T-cell (primary cell): ENCODE results near the gene OR2D3. TPM values are rescaled to one million over a fixed set of nuclear protein-coding genes. Genes with fewer than 3 reads are reported as not detected.
"Not testable (repeated sequence)": the region's sequence is repeated elsewhere in the genome, so short reads cannot be mapped to it uniquely, and the experiment has no call there.

Experiments
- ATAC-seq, 4 experiments: fragments of 200-7000 bp in 3 of 4; fragments of 150-1000 bp in 1 of 4; cut with Tn5 transposase; replicated peaks in 1 of 4; 1 replicate in 3 of 4; 2 replicates in 1 of 4; pipeline ENCODE4 v1.10.0; 2021; ENCODE audit warnings: moderate library complexity in 3 of 4, mild to moderate bottlenecking in 2 of 4, moderate number of reproducible peaks in 1 of 4
- CTCF ChIA-PET, 2 donors: fragments of 300-600 bp; sonication (Branson Sonifier 250); formaldehyde crosslinking; loops; one replicate each; lab custom pipeline; 2022; ENCODE audit warnings: antibody characterized with exemption in 2 of 2; lab: Charles Lee
- POLR2A ChIA-PET, 2 donors: fragments of 300-600 bp; sonication (Branson Sonifier 250); formaldehyde crosslinking; loops; one replicate each; lab custom pipeline; 2022; ENCODE audit warnings: antibody characterized with exemption in 2 of 2; lab: Charles Lee
- DNase-seq, 35 experiments: peaks; one replicate each; pipeline versions ENCODE4 v3.0.0 to v3.0.0-alpha.2; 2013 to 2023
- H3K27ac ChIP-seq: one replicate; pipeline ENCODE4 v1.5.1; 2013; ENCODE audit warnings: low read length
- H3K27me3 ChIP-seq, 2 experiments: replicated peaks in 1 of 2; 1 replicate in 1 of 2; 2 replicates in 1 of 2; pipeline versions ENCODE4 v1.6.1 to v1.7.0; 2013; ENCODE audit warnings: low read length in 1 of 2, mixed read lengths in 1 of 2; ENCODE audit not compliant: control insufficient read depth in 2 of 2, insufficient read depth in 2 of 2; ENCODE audit errors: extremely low read depth in 1 of 2
- H3K36me3 ChIP-seq, 2 donors: 1 replicate in 1 of 2; 2 replicates in 1 of 2; pipeline versions ENCODE4 v1.6.1 to v1.7.0; 2013; ENCODE audit warnings: low read length in 1 of 2; ENCODE audit not compliant: control insufficient read depth in 2 of 2, insufficient read depth in 1 of 2; ENCODE audit errors: extremely low read depth in 1 of 2
- H3K4me1 ChIP-seq, 2 experiments: 1 replicate in 1 of 2; 2 replicates in 1 of 2; pipeline versions ENCODE4 v1.6.1 to v1.7.0; 2013; ENCODE audit warnings: low read length in 2 of 2, mixed read lengths in 1 of 2; ENCODE audit not compliant: insufficient read depth in 2 of 2, control insufficient read depth in 1 of 2; ENCODE audit errors: extremely low read depth in 1 of 2
- H3K4me3 ChIP-seq, 2 donors: 1 replicate in 1 of 2; 2 replicates in 1 of 2; pipeline versions ENCODE4 v1.5.1 to v1.7.0; 2013; ENCODE audit warnings: mild to moderate bottlenecking in 2 of 2, low read length in 1 of 2, moderate library complexity in 1 of 2; ENCODE audit not compliant: control insufficient read depth in 1 of 2; ENCODE audit errors: extremely low read depth in 1 of 2
- H3K9me3 ChIP-seq: 2 replicates; pipeline ENCODE4 v1.7.0; 2013
- H3K27ac Mint-ChIP-seq, 2 donors: one replicate each; pipeline ENCODE4 v1.8.0; 2020 to 2021; ENCODE audit warnings: mild to moderate bottlenecking in 2 of 2, mixed read lengths in 2 of 2
- H3K27me3 Mint-ChIP-seq, 2 donors: one replicate each; pipeline ENCODE4 v1.8.0; 2021 to 2022; ENCODE audit warnings: mixed read lengths in 2 of 2
- H3K36me3 Mint-ChIP-seq: one replicate; pipeline ENCODE4 v1.8.0; 2021; ENCODE audit warnings: mixed read lengths
- H3K4me1 Mint-ChIP-seq, 3 donors: one replicate each; pipeline ENCODE4 v1.8.0; 2020 to 2022; ENCODE audit warnings: mixed read lengths in 3 of 3, mild to moderate bottlenecking in 1 of 3
- H3K4me3 Mint-ChIP-seq, 3 donors: one replicate each; pipeline ENCODE4 v1.8.0; 2020 to 2022; ENCODE audit warnings: mild to moderate bottlenecking in 3 of 3, mixed read lengths in 3 of 3, moderate library complexity in 3 of 3
- H3K9me3 Mint-ChIP-seq, 3 donors: one replicate each; pipeline ENCODE4 v1.8.0; 2020 to 2022; ENCODE audit warnings: mixed read lengths in 3 of 3
- WGBS: methylation state at CpG from one replicate; pipeline ENCODE4 v1.1.5; 2013; ENCODE audit warnings: missing lambda C conversion rate; ENCODE audit not compliant: insufficient coverage; 5-methylcytosine and 5-hydroxymethylcytosine counted together
- total RNA-seq, 35 experiments: library from RNA in 6 of 35; stranded (reverse) in 6 of 35; fragments of 120-200 nt in 1 of 35; gene quantifications; one replicate each; pipeline versions ENCODE4 v1.2.1 to v1.2.4 and lab custom pipeline; 2013 to 2026

Gene OR2D3
- total RNA-seq, 5 donors from 2014 or later (not counting 1 experiment from before 2014, with no cell fraction given), result not detected

GRCh38 chr11:6941970-6942369, 21.2 kb downstream of the OR2D3 start:
- DNase-seq (no peak), ATAC-seq (no peak)
- Histone ChIP-seq H3K27me3 (no peaks in the 10 kb centered on the region), H3K36me3 (no peaks in the 10 kb centered on the region), H3K27ac (no peak overlapping the region), H3K4me3 (no peak overlapping the region), H3K9me3 (no peaks in the 10 kb centered on the region), H3K4me1 (no peaks in the 10 kb centered on the region)
- ChIA-PET POLR2A (no interaction called here), CTCF (no interaction called here)
- Mint-ChIP-seq H3K27me3 (no peaks in the 10 kb centered on the region), H3K27ac (no peak overlapping the region), H3K9me3 (peaks cover 0 to 4% (median 0%) of the 10 kb centered on the region in 3 donors), H3K36me3 (no peaks in the 10 kb centered on the region), H3K4me3 (no peak overlapping the region), H3K4me1 (no peaks in the 10 kb centered on the region)

GRCh38 chr11:6943131-6943530, 22.3 kb downstream of the OR2D3 start:
- no peaks in the 10 kb centered on the region for H3K36me3 ChIP-seq
- H3K4me3 Mint-ChIP-seq, result no peak overlapping the region
- H3K27ac Mint-ChIP-seq, result no peak overlapping the region
- no peaks in the 10 kb centered on the region for H3K27me3 ChIP-seq
- no peak overlapping the region for H3K4me3 ChIP-seq
- no peak overlapping the region for H3K27ac ChIP-seq
- H3K9me3 ChIP-seq, result no peaks in the 10 kb centered on the region
- WGBS, result no CpG with 5 or more reads among the region's 3 CpGs
- ChIA-PET CTCF (no interaction called here), POLR2A (interaction anchor here in 1 of 2 donors (0.6 kb wide), 1 partner anchor 31 kb away, joined by 3 read pairs; no protein-coding TSS in a partner anchor)
- no peaks in the 10 kb centered on the region for H3K36me3 Mint-ChIP-seq
- no peaks in the 10 kb centered on the region for H3K27me3 Mint-ChIP-seq
- peaks cover 0 to 4% (median 2%) of the 10 kb centered on the region in 3 donors for H3K9me3 Mint-ChIP-seq
- ATAC-seq (no peak), DNase-seq (no peak)
- no peaks in the 10 kb centered on the region for H3K4me1 ChIP-seq
- H3K4me1 Mint-ChIP-seq, result no peaks in the 10 kb centered on the region

- POLR2A ChIA-PET, H3K4me1 Mint-ChIP-seq, H3K36me3 ChIP-seq, H3K4me1 ChIP-seq, H3K4me3 ChIP-seq, H3K9me3 ChIP-seq, H3K27ac ChIP-seq, CTCF ChIA-PET, H3K27me3 ChIP-seq, H3K27me3 Mint-ChIP-seq, H3K36me3 Mint-ChIP-seq, H3K4me3 Mint-ChIP-seq, ATAC-seq, DNase-seq, H3K27ac Mint-ChIP-seq, H3K9me3 Mint-ChIP-seq: not testable (repeated sequence)
- 67% methylated on average over 5 of the region's 10 CpGs for WGBS
These were observed 33.4 kb downstream of the OR2D3 start for GRCh38 chr11:6954248-6954647.

- H3K27me3 Mint-ChIP-seq, result peaks cover 0 to 1% of the 10 kb centered on the region in 2 donors
- Histone ChIP-seq H3K4me1 (no peaks in the 10 kb centered on the region), H3K9me3 (no peaks in the 10 kb centered on the region), H3K4me3 (no peak overlapping the region), H3K36me3 (no peaks in the 10 kb centered on the region), H3K27ac (no peak overlapping the region), H3K27me3 (no peaks in the 10 kb centered on the region)
- no peak overlapping the region for H3K27ac Mint-ChIP-seq
- no peak overlapping the region for H3K4me3 Mint-ChIP-seq
- no peak for ATAC-seq
- no peaks in the 10 kb centered on the region for H3K9me3 Mint-ChIP-seq
- DNase-seq, result no peak
- POLR2A ChIA-PET, result no interaction called here
- CTCF ChIA-PET, result no interaction called here
- H3K4me1 Mint-ChIP-seq, result no peaks in the 10 kb centered on the region
- H3K36me3 Mint-ChIP-seq, result no peaks in the 10 kb centered on the region
These were observed 41.3 kb downstream of the OR2D3 start for GRCh38 chr11:6962141-6962540.

GRCh38 chr11:6962673-6963072, 41.9 kb downstream of the OR2D3 start:
- Histone ChIP-seq H3K27ac (no peak overlapping the region), H3K27me3 (no peaks in the 10 kb centered on the region), H3K4me1 (no peaks in the 10 kb centered on the region), H3K4me3 (no peak overlapping the region), H3K36me3 (no peaks in the 10 kb centered on the region), H3K9me3 (no peaks in the 10 kb centered on the region)
- Mint-ChIP-seq H3K4me3 (no peak overlapping the region), H3K9me3 (peaks cover 0 to 1% (median under 1%) of the 10 kb centered on the region in 3 donors), H3K27me3 (peaks cover 0 to 3% of the 10 kb centered on the region in 2 donors), H3K4me1 (no peaks in the 10 kb centered on the region), H3K36me3 (no peaks in the 10 kb centered on the region), H3K27ac (no peak overlapping the region)
- ATAC-seq (no peak), DNase-seq (no peak)
- POLR2A ChIA-PET, result no interaction called here
- 100% methylated on average over 1 of the region's 1 CpG for WGBS
- CTCF ChIA-PET, result no interaction called here

- H3K9me3 Mint-ChIP-seq, result peaks cover 0 to 9% (median 2%) of the 10 kb centered on the region in 3 donors
- Histone ChIP-seq H3K27me3 (no peaks in the 10 kb centered on the region), H3K9me3 (no peaks in the 10 kb centered on the region), H3K4me3 (no peak overlapping the region), H3K36me3 (no peaks in the 10 kb centered on the region), H3K27ac (no peak overlapping the region), H3K4me1 (no peaks in the 10 kb centered on the region)
- no CpG with 5 or more reads among the region's 1 CpG for WGBS
- peaks cover 3 to 6% of the 10 kb centered on the region in 2 donors for H3K27me3 Mint-ChIP-seq
- no peak overlapping the region for H3K4me3 Mint-ChIP-seq
- CTCF ChIA-PET, result interaction anchor here in 1 of 2 donors (1.0 kb wide), 1 partner anchor 9 kb away, joined by 3 read pairs; no protein-coding TSS in a partner anchor
- no peaks in the 10 kb centered on the region for H3K4me1 Mint-ChIP-seq
- ATAC-seq (no peak), DNase-seq (no peak)
- POLR2A ChIA-PET, result no interaction called here
- H3K27ac Mint-ChIP-seq, result no peak overlapping the region
- H3K36me3 Mint-ChIP-seq, result no peaks in the 10 kb centered on the region
These were observed 48.0 kb downstream of the OR2D3 start for GRCh38 chr11:6968816-6969215.

- H3K4me1 Mint-ChIP-seq, POLR2A ChIA-PET, H3K27me3 Mint-ChIP-seq, CTCF ChIA-PET, H3K36me3 ChIP-seq, H3K36me3 Mint-ChIP-seq, H3K4me3 Mint-ChIP-seq, H3K27ac ChIP-seq, ATAC-seq, H3K4me1 ChIP-seq, DNase-seq, H3K9me3 Mint-ChIP-seq, H3K27ac Mint-ChIP-seq, H3K4me3 ChIP-seq, H3K9me3 ChIP-seq, H3K27me3 ChIP-seq: not testable (repeated sequence)
- 80% methylated on average over 1 of the region's 4 CpGs for WGBS
These were observed 49.1 kb downstream of the OR2D3 start for GRCh38 chr11:6969854-6970253.
